Activated CD4-positive, alpha-beta T cell treated with anti-CD3 and anti-CD28 coated beads, Interleukin-10, Interleukin-2, amounts not matched to agents 100 ng/mL and 50 ng/mL, durations not matched to agents 16 hours and 8 hours (primary cell): ENCODE results near the gene PCSK6.
A peak's percentile ranks its signal among the peaks of the same experiment; 100 is the strongest.
"Not testable (repeated sequence)": the region's sequence is repeated elsewhere in the genome, so short reads cannot be mapped to it uniquely, and the experiment has no call there.

Source experiments
- DNase-seq: peaks from one replicate; pipeline ENCODE4 v3.0.0-alpha.2; 2020

Gene PCSK6

DNA sequence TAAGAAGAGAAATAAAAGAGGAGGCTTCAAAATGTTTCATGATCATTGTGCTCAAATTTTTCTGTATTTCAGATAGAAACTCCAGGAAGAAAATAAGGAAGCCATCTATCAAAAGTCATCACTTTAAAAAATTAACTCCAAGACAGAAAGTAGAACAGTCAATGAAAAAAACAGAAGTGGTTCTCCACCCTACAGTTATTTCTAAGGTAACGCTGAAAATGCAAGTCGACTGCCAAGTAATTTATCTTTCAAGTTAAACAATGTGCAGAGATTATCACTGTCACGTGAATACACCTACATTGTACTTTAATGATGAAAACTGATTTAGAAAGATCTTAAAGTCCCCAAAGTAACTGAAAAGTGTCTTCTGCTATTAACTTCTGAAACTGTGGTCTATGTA lies 115.9 kb downstream of the PCSK6 start:
- DNase-seq, result no peak

DNA sequence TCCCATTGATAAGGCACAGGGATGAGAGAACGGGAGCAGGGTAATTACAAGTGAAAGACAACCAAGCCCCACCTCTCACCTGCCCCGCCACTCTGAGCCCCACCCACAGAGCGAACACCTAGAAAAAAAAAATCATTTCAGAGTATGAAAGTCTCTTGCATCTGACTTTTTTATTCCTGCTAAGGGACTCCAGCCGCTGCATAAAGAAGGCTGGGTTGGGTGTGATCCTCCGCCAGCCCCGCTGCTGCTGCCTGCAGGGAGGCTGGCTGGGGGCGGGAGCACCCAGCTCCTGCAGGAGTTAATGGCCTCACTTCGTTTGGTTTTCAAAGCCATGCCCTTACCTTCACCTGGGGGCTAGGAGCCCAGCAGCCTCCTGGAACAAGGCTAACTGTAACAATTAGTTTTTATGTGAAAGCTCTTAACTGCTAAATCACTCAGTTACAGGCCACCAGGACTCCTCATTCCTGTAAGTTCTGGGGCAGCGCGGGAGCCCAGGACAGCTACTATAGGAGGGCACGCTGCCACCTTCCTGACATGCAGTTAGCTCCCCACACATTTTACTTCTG lies 116.5 kb downstream of the PCSK6 start:
- DNase-seq, result no peak

DNA sequence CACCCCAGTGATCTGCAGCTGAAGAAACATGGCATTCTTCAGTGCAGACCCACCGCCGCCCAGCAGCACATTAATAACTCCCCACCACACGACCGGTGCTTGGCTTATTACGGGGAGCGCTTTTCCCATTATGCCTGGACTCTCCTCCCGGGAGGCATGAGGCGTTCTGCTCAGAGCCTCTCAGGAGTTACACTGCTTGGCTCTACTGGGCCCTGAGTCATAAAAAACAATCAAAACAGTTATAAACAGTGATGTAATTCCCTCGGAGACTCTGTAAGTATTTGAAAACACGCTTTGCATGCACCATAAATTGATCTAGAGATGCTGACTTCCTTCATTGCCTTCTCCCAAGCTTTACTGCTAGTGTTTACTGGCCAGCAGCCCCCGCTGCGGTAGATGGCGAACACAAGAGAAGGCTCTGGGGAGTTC lies 117.3 kb downstream of the PCSK6 start:
- DNase-seq, result no peak

DNA sequence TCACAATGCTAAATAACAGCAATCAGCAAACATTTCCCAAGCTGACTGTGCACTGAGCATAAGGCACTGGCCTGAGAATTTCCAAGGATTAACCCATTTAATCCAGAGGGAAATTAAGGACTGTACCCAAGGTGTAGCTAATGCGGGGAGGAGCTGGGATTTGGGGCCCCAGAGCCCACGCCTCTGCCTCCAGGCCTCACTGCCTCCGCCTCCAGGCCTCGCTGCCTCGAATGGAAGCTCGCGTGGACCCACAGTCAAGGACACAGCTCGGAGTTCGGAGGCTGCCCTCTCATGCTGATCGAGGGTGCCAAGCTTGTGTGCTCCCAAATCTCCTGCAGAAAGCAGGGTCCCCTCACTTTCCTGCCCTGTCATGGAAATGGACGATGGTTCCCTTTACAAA lies 118.0 kb downstream of the PCSK6 start:
- DNase-seq, result no peak

DNA sequence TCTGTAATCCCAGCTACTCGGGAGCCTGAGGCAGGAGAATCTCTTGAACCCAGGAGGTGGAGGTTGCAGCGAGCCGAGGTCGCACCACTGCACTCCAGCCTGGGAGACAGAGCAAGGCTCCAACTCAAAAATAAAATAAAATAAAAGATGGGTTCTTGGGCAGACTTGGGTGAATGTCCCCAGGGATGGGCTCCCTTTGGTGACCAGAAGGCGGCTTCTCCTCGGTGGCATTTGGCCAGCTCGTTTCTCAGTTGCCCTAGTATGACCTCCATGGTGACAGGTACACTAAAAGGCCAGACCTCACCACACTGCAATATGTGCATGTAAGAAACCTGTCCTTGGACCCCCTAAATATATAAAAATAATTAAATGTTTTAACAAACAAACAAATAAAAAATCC lies 118.4 kb downstream of the PCSK6 start:
- DNase-seq, result no peak

DNA sequence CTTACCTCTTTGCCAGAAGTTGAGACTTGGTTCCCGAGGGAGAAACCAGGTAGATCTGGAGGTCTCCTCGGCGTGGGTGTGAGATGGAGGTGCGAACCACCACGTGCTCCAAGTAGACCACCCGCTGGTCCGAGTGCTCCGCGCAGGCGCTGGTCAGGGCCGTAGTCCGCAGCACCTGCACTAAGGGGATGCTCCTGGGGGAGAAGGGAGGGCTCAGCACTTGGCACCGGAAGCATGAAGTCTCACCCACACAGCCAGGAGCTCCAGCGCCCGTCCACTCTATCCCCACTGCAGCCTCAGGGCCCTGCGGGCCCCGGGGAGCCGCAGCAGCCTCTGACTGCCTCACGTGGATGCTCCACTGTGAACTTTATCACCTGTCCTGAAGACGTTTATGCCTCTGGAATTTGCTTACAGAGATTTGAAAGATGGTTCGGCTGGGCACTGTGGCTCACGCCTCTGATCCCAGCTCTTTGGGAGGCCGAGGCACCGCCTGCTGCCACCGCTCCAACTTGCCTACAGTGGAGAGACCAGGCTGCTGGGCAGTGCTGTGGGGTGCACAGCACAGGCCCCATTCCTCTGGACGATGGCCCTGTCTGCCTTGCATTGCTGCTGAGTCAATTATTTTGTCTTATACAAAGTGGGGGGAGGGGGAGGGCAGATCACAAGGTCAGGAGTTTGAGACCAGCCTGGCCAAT lies 119.0 kb downstream of the PCSK6 start:
- no peak for DNase-seq

DNA sequence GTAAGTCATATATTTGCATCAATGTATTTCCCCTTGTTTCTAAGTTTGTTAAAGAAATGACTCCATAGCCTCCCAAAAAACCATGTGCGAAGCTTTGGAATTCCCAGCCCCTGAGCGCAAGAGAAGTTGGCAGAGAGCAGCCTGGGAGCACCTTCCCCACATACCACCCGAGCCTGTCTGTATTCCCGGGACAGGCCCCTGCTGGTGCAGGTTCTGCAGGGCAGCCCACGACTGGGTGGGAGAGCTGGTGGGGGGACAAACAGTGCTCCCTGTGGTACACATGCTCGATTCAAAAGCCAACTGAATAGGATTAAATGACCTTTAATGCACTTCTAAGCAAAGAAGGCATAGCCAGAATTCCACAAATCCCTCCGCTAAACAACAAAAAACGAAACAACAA lies 119.8 kb downstream of the PCSK6 start:
- DNase-seq, result no peak

DNA sequence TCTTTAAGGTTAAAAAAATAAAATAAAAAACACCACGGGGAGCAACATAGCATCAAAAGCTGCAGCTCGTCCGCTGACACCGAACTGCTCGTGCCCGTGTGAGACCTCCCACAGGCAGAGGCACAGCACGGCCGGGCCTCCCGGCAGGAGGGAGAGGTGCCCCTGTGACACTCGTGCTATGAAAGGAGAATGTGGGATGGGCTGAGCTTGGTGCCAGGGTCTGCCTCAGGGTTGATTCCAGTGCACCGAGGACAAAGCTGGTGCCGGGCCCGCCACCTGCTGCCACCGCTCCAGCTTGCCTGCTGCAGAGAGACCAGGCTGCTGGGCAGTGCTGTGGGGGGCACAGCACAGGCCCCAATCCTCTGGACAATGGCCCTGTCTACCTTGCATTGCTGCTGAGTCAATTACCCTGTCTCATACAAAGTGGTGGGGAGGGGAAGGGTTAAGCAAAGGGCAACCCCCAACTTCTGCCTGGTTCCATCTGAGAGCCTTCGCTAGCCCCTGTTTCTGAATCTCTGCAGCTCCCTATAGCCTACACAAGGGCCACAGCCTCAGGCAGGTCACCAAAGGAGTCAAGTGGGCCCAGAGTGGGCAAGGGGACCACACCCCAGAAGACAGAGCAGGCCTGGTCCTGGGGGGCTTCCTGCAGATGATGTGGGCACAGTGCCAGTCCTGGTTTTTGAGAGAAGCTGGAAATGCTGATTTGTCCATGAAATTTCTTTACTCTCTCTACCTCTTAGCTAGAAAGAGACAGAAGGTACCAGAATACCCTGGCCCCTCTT lies 120.5 kb downstream of the PCSK6 start:
- DNase-seq, result no peak

DNA sequence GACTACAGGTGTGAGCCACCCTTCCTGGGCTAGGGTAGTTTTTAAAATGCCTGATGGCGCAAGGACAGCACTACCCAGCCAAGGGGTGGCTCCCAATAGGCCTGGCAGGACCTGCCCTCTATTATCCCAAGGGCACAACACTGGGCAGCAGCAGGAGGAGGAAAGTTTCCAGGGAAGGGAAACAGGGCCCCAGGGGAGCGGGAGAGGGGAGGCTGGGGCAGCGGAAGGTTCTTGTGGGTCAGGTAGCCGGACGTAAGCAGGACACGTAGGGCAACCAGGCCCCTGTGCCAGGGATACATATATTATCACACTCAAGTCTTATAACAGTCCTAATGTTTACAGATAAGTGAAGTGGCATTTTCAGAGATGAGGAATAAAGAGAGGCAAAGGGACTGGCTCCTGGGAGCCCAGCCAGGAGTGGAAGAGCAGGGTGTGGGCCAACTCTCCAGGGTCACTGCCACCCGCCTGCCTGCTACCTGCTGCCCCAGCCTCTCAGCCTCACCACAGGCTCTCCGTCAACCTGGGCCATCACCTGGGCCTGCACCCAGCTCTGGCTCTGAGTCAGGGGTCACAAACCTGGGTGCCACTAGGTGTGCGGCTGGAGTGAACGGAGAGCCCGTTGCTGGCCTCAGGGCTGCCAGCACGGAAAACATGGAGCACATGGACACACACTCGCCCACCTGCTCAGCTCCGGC lies 121.3 kb downstream of the PCSK6 start:
- DNase-seq, result no peak

DNA sequence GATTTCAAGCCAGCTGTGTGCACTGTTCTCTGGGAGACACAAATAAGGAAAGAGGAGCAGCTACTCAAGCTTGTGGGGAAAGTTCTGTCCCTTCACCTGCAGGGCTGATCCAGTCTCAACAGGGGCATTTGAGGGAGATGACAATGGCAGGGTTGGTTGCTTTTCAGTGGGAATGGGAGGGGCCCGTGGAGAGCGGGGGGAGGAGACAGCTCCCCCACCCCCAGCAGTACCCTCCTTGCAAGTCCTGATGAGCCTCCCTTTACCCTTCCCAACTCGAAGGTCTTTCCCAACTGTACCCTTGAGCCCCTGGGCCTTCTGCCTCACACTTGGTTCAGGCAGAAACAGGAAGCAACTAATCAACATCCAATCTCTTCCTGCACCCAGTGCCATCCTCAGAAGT lies 122.7 kb downstream of the PCSK6 start:
- DNase-seq, result no peak

DNA sequence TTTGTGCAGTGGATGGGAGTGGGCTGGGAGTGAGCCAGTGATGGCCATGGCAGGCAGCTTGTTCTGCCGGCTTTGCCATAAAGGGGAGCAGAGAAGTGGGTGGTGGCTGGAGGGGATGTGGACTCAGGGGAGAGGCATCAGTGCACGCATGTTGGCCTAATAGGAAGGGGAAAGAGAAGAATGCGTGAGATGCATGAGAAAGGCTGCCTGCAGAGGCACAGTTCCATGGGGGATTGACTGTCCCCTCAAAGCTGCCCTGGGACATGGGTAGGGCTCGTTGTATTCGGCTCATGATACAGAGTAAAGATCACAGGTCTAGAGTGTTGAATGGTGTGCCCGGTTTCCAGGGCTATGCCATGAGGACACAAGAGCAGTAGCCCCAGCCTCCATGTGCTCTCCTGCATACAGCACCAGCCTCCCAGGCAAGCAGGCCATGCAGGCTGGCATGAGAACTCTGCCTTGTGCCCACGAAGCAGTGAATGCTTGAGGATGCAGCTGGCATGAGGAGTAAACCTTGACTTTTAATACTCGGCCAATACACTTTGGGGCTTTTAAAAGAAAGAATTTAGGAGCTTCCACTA lies 126.4 kb downstream of the PCSK6 start:
- DNase-seq, result no peak

DNA sequence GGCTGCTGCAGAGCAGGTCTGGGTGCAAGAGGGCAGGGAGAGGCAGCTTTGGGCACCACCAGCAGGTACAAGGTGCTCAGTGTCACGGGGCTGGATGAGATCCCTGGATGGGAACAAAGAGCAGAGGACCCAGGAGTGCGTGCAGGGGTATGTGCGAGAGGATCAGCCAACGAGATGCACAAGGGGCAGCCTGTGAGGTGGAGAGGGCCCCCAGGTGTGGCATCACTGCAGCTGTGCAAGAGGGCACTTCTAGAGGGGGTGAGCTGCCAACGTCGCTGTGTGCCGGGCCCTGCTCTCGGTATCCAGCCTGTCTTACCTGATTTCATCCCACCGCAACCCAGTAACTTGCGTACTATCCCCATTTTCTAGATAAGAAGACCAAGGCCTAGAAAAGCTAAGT lies 127.1 kb downstream of the PCSK6 start:
- DNase-seq, result no peak

DNA sequence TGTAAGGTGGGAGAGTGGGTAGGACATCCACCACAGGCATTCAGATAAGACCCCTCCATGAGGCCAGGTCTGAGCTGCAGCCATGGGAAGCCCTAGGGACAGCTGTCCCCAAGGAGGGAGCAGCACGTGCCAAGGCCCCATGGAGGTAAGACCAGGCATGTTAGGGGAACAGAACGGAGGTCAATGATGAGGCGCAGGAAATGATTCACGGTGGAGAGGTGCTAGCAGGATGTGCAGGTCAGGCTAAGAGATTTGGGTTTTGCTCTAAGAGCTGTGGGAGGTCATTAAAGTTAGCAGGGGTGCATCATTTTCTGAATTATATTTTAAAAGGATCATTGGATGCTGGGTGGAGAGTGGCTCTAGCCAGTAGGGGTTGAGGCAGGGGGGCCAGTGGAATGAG lies 128.1 kb downstream of the PCSK6 start:
- DNase-seq, result peak; percentile 11

DNA sequence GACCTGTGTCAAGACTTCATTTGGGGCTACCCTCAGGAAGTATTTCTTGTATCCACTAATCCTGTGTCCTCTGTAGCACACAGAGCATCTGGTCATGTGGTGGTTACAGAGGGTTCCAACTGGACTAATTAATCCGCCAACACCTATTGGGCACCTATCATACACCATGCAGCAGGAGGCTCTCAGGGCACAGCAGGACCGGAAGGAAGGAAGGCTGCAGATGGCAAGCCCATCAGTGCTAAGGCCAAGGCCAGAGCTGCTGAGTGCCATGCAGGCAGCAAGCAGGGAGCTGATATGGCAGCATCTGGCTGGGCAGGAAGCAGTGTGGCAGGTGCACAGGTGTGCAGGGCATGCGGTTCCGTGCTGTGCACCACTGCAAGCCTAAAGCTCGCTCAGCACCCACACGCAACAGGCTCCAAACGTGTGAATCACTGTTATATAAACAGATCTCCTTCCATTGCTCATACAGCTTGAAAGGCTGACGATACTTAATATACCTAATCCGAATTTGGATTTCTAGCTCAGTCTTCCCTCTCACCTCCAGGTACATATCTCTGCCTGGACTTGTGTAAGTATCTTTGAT lies 130.1 kb downstream of the PCSK6 start:
- DNase-seq, result no peak

DNA sequence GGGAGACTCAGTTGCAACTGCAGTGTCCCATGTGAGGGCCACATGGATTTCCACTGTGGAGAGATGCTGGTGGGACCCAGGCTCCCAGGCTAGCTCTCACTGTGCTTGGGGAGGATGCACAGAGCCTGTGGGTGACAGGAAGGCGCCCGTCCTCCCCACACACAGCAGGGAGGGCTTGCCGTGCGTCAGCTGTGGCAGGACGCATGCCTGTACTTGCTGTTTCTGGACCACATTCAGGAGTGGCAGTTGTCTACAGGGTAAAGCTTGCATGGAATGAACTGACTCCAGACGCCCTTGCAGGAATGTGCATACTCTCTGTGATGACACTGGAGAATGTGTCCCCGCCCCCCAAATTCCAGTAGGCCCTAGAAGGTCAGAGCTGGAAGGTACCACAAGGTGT lies 130.6 kb downstream of the PCSK6 start:
- no peak for DNase-seq

DNA sequence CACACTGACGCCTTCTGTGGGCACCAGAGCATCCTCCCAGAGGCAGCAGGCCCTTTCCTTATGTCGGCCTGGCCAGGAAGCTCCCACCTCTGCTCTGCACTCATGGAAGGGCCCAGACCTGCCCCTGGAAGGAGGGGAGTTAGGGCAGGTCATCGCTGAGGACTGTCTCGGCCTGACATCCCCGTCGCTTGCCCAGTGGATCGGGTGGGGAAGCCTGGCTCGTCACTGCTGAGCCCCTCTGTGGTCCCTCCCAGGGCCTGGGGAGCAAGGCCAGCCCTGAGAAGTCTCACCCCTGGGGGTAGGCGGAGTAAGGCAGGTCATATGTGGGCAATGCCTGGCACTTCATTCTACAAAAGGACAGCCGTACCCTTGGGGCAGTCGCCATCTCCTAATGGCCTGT lies 131.6 kb downstream of the PCSK6 start:
- no peak for DNase-seq

DNA sequence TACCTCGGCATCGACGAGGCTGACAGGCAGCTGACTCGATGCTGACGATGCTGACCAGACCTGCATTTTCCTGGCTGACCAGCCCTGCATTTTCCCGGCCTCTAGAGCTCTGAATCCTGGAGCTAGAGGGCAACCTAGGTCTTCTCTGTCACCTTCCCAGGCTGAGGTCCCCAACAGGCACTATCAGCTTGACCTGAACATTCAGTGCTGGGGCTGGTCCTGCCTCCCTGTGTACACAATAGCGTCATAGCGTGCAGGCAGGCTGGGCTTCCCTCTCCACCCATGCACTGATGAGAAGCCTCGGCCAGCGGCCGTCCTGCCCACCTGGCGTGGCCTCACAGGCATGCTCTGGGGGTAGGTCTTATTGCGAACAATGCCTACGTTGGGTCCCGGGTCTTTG lies 132.2 kb downstream of the PCSK6 start:
- DNase-seq, result no peak

DNA sequence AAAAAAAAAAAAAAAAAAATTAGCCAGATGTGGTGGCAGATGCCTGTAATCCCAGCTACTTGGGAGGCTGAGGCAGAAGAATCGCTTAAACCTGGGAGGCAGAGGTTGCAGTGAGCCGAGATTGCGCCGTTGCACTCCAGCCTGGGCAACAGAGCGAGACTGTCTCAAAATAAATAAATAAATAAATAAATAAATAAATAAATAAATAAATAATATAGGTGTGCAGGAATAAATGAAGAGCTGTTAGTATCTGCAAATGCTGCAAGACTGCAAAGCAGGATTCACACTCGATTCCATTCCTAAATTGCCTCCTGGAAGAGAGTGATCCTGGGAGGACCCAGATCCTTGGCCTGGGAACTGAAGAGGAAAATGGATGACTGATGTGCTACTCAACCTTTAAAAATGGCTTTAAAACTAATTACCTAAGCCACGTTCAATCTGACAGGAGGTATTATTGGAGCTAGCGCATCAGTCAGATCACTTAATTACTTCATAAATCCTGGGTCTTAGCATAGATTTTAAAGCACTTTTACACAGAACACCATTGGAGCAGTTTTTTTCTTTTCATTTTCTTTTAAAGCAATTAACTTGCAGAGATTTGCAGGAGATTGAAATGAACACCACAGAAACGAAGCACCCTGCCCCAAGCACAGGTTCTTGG lies 132.9 kb downstream of the PCSK6 start:
- DNase-seq, result not testable (repeated sequence)

DNA sequence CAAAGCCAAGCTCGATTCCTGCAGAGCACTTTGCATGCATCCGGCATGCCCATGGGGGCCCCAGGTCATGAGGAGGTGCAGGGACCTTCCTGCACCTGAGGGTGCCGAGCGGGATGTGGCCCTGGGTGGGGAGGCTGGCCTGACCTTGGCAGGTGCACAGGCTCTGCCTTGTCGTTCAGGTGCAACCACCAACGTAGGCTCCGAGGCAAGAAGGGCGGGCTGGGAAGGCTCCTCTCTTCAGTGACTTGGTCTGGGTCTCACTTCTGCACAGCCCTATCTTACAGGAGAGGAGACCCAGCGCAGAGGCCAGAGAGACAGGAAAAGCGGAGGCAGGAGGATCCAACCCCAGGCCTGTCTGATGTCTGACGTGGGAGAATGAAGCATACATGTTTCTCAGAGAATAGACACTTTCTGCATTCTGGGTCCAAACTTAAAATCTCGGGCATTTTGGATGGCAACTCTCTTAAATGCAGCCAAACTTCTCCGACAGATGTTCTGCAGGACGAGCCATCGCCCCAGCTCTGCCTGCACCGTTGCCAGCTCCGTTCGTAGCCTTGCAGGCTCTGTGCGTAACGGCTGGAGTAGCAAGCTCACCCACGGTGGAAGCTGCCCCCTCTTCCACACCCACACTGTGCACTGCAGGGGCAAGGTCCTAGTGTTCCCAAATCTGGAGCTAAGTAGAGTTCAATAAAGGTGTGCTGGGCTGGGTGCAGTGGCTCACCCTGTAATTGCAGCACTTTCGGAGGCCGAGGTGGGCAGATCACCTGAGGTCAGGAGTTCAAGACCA lies 133.6 kb downstream of the PCSK6 start:
- DNase-seq, result no peak

DNA sequence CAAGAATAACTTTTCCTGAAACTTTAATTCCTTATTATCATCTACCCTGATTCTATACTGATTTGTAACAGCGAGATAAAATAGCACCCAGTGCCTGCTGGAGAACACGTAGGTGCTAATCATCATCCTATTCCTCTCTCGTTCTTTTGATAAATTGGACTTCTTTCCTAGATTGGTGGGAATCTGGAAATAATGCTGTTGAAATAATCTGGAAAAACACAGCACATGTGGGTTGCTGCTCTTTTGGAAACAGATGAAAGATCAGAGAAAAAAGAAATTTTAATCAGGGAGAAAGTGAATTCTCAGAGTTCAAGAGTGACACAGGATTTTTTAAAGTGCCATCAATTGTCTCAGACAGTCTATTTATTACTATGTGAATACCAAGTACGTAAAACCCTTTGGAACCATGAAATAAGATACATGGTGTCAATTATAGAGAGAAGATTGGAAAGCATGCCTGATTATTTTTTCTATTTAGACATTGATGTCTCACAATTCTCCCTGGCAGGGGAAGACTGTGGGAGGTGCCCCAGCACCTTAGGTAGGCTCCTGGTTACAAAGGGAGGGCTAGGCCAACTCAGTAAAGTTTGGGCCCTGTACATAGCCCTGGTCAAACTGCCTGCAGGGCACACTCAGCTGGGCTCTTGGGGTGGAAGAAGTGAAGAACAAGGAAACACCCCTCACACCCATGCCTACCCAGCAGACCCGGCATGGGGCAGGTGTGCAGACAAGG lies 134.4 kb downstream of the PCSK6 start:
- no peak for DNase-seq

DNA sequence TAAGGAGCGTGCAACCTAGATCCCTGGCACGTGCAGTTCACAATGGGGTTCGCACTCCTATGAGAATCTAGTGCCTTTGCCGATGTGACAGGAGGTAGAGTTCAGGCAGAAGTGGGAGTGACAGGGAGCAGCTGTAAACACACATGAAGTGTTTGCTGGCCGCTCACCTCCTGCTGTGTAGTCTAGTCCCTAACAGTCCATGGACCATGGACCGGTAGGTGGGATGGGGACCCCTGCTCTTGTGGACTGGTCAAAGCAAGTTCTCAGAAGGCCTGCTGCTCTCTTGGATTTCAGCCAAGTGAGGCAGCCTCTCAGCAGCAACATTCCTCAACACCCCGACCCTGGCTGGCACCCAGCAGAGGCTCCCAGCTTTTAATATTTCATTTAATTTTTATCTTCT lies 136.3 kb downstream of the PCSK6 start:
- no peak for DNase-seq
